Activated CD8-positive, alpha-beta memory T cell treated with anti-CD3 and anti-CD28 coated beads for 48 hours (primary cell): ENCODE data around the gene GJA4.

Experiments used
- DNase-seq, 3 experiments: peaks; one replicate each; pipeline ENCODE4 v3.0.0-alpha.2; 2020; ENCODE audit warnings: low read depth in 2 of 3, low spot score in 2 of 3

The GJA4 gene

GRCh38 chr1:34792868-34793727, at the start of gene GJA4:
Gene GJA4 (plus strand): TSS chr1:34792999. CDS start chr1:34794214, 1,215 bp downstream.
- no peak for DNase-seq

GRCh38 chr1:34743775-34744174, 49.0 kb upstream of the GJA4 start:
- DNase-seq = no peak

- no peak for DNase-seq
These were observed 47.9 kb upstream of the GJA4 start for GRCh38 chr1:34744851-34745250.

GRCh38 chr1:34745666-34746065, 47.1 kb upstream of the GJA4 start:
- no peak for DNase-seq

- no peak for DNase-seq
These were observed 46.7 kb upstream of the GJA4 start for GRCh38 chr1:34746101-34746500.

DNA sequence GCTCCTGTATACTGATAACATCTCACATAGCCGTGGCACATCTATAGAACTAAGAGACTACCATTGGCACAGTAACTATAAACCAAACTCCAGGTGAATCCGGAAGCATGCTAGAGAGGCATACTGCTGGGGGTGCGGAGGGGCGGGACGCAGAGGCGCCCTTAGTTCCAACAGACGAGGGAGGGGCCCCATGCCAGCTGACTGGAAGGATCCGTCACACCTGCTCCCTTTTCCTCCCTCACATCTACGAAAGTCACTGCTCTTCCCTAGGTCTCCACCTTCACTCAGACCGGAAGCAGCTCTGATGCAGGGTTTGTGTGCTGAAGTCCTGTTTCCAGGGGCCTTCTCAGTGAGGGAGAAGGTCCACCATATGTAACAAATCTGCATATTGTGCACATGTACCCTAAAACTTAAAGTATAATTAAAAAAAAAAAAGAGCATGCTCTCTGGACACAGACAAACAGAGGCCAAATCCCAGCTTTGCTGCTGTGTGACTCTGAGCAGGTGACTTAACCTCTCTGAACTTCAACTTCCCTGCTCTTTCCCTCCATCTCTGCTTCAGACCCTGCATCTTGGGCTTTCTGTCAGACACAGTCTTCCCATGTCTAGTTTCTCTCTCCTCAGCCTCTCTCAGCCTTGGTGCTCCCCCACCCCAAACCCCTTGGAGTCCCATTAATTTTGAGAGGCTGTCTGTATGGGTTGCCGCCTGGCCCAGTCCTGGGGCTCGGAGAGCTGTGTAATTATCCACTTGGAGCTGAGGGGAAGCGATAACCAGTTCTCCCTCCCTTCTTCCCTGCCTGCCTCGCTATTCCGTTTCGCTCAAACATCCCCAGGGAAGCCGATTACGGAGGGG, 45.8 kb upstream of the GJA4 start:
- no peak for DNase-seq

DNA sequence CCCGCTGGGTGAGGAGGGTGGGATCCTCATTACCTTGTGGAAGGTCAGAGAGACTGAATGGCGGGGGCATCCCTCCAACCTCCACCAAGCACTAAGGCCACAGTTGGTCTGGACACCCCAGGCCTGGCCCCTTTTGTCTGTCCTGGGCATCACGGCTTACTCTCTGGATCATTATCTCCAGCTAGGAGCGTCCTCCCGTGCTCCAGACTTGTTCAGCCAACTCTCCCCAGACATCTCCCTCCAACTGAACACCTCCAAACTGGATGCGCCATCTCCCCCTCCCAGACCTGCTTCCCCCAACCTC, 45.2 kb upstream of the GJA4 start:
- DNase-seq = no peak

DNA sequence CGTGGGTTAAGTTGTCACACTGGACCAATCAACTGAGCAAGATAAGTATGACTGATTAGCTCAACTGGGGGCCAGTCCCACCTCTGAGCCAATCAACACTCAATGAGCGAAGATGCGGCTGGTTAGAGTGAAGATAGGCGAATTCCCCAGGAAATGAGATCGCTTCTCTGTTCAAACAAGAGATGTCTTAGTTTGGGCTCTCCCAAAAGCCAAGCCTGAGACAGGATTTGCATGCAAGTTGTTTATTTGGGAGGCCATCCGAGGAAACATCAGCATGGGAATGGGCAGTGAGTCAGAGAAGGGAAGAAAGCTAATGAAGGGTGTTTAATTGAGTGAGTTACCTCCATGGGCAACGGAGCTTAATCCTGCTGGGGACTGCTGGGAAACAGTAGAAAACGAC, 42.8 kb upstream of the GJA4 start:
- no peak for DNase-seq

DNA sequence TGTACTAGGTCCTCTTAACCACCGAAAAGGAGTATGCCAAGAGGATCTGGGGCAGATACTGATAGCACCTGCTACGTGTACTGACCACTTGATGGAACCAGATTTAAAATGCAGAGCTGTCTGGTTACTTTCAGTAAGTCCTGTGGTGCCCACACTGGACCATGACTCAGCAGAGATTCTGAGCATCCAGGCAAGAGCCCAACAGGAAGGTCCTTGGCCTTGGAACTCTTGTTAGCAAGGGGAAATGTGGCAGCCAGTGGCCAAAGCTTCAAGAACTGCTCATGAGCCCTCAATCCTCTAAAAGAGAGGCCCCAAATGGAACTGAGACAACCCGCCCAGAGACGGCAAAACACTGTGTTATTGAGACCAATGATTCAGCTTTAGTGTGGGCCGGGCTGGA, 42.2 kb upstream of the GJA4 start:
- DNase-seq = no peak

DNA sequence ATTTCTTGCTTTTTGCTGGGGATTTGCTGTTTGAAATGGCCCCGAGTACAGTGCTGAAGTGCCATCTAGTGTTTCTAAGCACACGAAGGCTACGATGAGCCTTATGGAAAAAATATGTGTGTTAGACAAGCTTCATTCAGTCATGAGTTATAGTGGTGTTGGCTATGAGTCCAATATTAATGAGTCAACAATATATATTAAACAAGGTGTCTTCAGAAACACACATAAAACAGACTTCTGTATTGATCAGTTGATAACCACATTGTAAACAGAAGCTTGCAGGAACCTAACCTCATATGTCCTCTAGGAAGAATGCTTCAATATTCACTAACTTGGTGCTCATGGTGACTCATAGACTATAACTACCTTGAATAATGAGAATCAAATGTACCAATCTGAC, 39.6 kb upstream of the GJA4 start:
- no peak for DNase-seq

DNA sequence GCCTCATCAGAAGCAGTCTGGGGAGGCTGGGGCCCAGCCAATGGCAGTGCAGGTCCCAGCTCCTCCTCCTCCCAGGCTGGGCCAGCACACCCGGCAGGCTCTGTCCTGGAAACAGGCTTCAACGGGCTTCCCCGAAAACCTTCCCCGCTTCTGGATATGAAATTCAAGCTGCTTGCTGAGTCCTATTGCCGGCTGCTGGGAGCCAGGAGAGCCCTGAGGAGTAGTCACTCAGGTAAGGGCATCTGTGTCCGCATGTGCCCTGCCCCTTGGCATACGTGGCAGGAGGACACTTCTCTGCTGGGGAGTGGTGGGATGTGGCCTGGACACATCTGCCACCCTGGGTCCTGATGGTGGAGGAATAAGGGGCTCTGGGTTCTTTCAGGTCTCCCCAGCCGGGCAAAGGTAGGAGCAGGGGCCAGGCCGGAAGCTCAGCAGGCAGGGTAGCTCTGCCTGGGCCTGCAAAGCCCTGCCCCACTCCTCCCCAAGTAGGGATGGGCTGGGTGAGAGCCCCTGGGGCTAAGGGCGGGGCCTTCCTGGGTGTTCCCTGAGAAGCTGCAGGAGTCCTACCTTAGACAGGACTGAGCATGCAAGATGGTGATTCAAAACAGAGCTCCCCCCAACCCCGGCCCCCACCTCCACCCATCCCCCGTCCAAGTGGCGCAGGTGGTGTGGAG, 37.7 kb upstream of the GJA4 start, which contains the start of gene GJB5:
Gene GJB5 (plus strand): TSS at position 84 of the 674 bp plus-strand sequence. CDS start 2,284 bp downstream, outside the sequence.
- DNase-seq = no peak

DNA sequence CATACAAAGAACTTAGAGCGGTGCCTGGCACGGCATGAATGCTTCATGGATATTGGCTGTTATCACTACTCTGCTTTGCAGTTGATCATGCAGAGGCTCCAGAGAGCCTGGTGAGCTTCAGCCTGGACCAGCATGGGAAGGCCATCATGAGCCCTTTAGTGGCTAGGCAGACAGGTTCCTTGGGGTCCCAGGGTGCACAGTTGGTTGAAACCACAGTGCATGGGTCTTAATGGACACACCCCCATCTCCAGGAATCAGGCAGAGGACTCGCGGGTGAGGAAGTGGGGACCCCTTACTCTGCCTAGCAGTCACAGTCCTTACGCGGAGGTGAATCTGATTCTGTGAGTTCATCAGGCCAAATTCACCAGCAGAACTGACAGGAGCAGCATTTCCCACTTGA, 36.8 kb upstream of the GJA4 start:
- no peak for DNase-seq

GRCh38 chr1:34757386-34757785, 35.4 kb upstream of the GJA4 start:
- no peak for DNase-seq

GRCh38 chr1:34758751-34759150, 34.0 kb upstream of the GJA4 start:
- no peak for DNase-seq

DNA sequence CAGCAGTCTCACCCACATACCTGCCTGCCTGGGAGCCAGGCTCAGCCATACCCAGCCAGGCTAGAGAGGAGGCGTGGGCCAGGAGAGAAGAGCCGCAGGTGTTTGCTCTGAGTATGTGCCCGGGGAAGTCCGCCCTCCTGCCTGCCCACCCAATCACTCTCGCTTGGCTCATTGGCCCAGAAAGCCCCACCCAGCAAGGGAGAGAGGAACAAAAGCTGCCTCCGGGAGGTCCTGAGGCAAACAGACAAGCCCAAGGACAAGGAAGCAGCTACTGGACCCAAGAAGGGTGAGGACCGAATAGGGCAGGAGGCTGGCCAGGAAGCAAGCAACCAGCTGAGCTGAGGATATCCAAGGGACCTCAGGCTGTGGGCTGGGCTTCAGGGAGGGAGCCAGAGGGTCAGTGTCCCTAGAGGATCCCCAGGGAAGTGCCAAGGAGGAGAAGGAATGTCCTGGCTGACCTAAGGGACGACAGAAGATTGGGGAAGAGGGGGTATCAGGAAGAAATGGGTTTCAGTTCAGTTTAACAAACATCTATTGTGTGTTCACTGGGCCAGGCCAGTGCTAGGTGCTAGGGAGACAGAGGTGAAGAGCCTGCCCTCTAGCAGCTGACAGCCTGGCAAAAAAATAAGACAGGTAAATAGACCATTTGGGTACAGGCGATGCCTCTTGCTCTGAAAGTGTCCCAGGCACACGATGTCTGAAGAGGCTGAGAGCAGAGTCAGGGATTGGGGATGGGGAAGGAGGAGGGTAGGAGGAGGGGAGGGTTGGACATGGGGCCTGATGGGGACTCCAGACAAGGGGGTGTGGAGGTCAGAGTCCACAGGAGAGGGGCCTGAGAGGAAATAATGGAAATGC, 33.1 kb upstream of the GJA4 start, which contains the start of gene GJB4:
Gene GJB4 (plus strand): TSS at position 238 of the 855 bp plus-strand sequence. CDS start 1,515 bp downstream, outside the sequence.
- DNase-seq = no peak

DNA sequence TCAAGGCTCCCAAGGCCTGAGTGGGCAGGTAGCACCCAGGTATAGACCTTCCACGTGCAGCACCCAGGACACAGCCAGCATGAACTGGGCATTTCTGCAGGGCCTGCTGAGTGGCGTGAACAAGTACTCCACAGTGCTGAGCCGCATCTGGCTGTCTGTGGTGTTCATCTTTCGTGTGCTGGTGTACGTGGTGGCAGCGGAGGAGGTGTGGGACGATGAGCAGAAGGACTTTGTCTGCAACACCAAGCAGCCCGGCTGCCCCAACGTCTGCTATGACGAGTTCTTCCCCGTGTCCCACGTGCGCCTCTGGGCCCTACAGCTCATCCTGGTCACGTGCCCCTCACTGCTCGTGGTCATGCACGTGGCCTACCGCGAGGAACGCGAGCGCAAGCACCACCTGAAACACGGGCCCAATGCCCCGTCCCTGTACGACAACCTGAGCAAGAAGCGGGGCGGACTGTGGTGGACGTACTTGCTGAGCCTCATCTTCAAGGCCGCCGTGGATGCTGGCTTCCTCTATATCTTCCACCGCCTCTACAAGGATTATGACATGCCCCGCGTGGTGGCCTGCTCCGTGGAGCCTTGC, 31.5 kb upstream of the GJA4 start:
- no peak for DNase-seq

DNA sequence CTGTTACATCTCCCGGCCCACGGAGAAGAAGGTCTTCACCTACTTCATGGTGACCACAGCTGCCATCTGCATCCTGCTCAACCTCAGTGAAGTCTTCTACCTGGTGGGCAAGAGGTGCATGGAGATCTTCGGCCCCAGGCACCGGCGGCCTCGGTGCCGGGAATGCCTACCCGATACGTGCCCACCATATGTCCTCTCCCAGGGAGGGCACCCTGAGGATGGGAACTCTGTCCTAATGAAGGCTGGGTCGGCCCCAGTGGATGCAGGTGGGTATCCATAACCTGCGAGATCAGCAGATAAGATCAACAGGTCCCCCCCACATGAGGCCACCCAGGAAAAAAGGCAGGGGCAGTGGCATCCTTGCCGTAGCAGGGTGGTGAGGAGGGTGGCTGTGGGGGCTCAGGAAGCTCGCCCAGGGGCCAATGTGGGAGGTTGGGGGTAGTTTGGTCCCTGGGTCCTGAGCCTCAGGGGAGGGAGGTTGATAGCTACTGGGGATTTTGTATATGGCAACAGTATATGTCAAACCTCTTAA, 31.0 kb upstream of the GJA4 start:
- no peak for DNase-seq

GRCh38 chr1:34762474-34763141, 30.2 kb upstream of the GJA4 start:
- no peak for DNase-seq

GRCh38 chr1:34763142-34763781, 29.5 kb upstream of the GJA4 start:
- no peak for DNase-seq
